ENCODE results near the gene PRKAG1.

PRKAG1 gene

DNA sequence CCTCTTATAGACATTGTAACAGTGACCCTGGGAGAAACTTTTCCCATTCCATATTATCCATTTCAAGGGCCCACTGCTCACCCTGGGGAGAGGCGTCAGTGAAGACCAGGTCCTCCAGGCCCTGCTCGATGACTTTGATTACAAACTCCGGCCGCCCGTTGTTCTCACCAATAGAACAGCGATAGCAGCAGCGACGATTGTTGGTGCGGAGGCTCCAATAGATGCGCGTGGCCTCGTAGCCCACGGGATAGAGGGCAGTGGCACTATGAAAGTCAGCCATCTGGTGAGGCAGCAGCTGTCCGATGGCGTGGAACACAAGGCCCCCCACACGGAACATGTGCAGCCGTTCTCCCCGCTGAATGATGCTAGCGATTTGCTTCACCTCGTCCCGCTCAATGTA is 7.5 kb upstream of the PRKAG1 start:
- H3K4me3 ChIP-seq (ENCODE audit: control insufficient read depth, low read depth, low read length): no peak overlapping the region
- no peak for DNase-seq (ENCODE audit: low read depth)
- TF ChIP-seq, protein P1, sequence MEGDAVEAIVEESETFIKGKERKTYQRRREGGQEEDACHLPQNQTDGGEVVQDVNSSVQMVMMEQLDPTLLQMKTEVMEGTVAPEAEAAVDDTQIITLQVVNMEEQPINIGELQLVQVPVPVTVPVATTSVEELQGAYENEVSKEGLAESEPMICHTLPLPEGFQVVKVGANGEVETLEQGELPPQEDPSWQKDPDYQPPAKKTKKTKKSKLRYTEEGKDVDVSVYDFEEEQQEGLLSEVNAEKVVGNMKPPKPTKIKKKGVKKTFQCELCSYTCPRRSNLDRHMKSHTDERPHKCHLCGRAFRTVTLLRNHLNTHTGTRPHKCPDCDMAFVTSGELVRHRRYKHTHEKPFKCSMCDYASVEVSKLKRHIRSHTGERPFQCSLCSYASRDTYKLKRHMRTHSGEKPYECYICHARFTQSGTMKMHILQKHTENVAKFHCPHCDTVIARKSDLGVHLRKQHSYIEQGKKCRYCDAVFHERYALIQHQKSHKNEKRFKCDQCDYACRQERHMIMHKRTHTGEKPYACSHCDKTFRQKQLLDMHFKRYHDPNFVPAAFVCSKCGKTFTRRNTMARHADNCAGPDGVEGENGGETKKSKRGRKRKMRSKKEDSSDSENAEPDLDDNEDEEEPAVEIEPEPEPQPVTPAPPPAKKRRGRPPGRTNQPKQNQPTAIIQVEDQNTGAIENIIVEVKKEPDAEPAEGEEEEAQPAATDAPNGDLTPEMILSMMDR (conservative IDR thresholded peaks at IDR 0.05; ENCODE audit: control insufficient read depth, insufficient read depth, low read depth, low read length): no peak

- TF ChIP-seq, protein P1 (conservative IDR thresholded peaks at IDR 0.05; ENCODE audit: control insufficient read depth, insufficient read depth, low read depth, low read length): no peak
- no peak overlapping the region for H3K4me3 ChIP-seq (ENCODE audit: control insufficient read depth, low read depth, low read length)
- no peak for DNase-seq (ENCODE audit: low read depth)
Observed at GRCh38 chr12:49025463-49025862, 6.9 kb upstream of the PRKAG1 start.

GRCh38 chr12:49024543-49024942 is 6.0 kb upstream of the PRKAG1 start:
- TF ChIP-seq, protein P1 (conservative IDR thresholded peaks at IDR 0.05; ENCODE audit: control insufficient read depth, insufficient read depth, low read depth, low read length): no peak
- DNase-seq (ENCODE audit: low read depth): no peak
- H3K4me3 ChIP-seq (ENCODE audit: control insufficient read depth, low read depth, low read length): no peak overlapping the region

DNA sequence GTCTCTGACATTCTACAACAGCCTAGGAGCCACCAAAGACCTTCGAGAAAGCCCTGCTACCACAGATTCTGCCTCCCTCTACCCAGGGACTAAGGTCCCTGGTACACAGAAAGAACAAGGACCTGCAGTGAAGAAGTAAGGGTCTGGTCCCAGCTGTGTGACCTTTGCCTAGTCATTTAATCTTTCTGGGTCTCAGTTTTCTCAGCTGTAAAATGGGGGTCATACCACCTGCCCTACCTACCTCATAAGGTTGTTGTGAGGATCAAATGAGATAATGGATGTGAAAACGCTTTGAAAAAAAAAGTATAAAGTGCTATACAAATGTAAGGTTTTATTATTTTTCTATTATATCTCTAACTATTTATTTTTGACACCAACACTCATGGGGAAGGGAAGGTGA is 5.2 kb upstream of the PRKAG1 start:
- no peak overlapping the region for H3K4me3 ChIP-seq (ENCODE audit: control insufficient read depth, low read depth, low read length)
- no peak for DNase-seq (ENCODE audit: low read depth)
- TF ChIP-seq, protein P1 (conservative IDR thresholded peaks at IDR 0.05; ENCODE audit: control insufficient read depth, insufficient read depth, low read depth, low read length): no peak

GRCh38 chr12:49022558-49023178 is 4.1 kb upstream of the PRKAG1 start:
- no peak overlapping the region for H3K4me3 ChIP-seq (ENCODE audit: control insufficient read depth, low read depth, low read length)
- TF ChIP-seq, protein P1 (conservative IDR thresholded peaks at IDR 0.05; ENCODE audit: control insufficient read depth, insufficient read depth, low read depth, low read length): no peak
- DNase-seq (ENCODE audit: low read depth): no peak

DNA sequence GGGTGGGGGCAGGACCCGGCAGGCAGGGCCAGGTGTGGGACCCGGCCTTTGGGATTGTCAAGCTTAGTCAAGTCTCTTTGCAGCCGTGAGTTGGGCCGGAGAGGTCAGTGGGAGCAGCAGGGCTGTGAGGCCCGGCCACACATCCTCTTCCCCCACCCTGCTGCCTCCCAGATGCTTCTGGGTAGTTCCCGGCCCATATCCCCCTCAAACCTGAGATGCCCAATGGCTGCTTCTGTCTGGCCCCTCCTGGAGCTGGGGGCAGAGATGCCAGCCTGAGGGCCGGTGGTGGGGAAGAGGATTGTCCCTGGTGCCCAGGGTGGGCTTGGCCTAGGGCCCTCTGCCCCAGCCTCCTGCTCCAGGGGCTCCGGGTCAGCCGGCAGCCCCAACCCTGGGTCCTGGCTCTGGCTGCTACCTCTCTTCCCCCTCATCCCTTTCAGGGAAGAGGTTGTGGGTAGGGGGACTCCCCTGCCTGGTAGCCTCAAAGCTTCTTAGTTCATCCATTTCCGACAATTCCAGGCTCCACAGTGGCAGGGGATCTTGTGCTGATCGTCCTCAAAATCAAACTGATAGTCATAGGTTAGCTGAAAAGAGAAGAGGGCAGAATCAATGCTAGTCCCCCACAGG is 2.8 kb upstream of the PRKAG1 start:
- TF ChIP-seq, protein P1 (conservative IDR thresholded peaks at IDR 0.05; ENCODE audit: control insufficient read depth, insufficient read depth, low read depth, low read length): no peak
- DNase-seq (ENCODE audit: low read depth): no peak
- H3K4me3 ChIP-seq (ENCODE audit: control insufficient read depth, low read depth, low read length): no peak overlapping the region
